Stimulated activated CD4-positive, alpha-beta T cell treated with anti-CD3 and anti-CD28 coated beads, Interleukin-15, amount 100 ng/mL, for 48 hours (primary cell): ENCODE measurements around the gene KRTAP10-10.
"Not testable (repeated sequence)": the region's sequence is repeated elsewhere in the genome, so short reads cannot be mapped to it uniquely, and the experiment has no call there.

Experiments
- DNase-seq, 2 donors: peaks; one replicate each; pipeline ENCODE4 v3.0.0-alpha.2; 2020; ENCODE audit warnings: low read depth in 2 of 2

Gene KRTAP10-10

GRCh38 chr21:44637018-44637850 is at the start of gene KRTAP10-10:
Gene KRTAP10-10, plus strand, starts transcription at chr21:44637356. Its CDS starts 62 bp downstream, at chr21:44637418.
- no peak for DNase-seq

GRCh38 chr21:44589094-44589493 is 48.1 kb upstream of the KRTAP10-10 start:
- DNase-seq: no peak

GRCh38 chr21:44589586-44590305 is 47.4 kb upstream of the KRTAP10-10 start:
- DNase-seq: no peak

- DNase-seq: no peak
Measured at GRCh38 chr21:44590311-44590721, 46.8 kb upstream of the KRTAP10-10 start.

- not testable (repeated sequence) for DNase-seq
Measured at GRCh38 chr21:44590897-44591800, 46.0 kb upstream of the KRTAP10-10 start.

GRCh38 chr21:44591801-44592130 is 45.4 kb upstream of the KRTAP10-10 start:
- DNase-seq: not testable (repeated sequence)

- DNase-seq: no peak
Measured at GRCh38 chr21:44592446-44593311, 44.5 kb upstream of the KRTAP10-10 start, which contains the start of gene KRTAP10-6. Gene KRTAP10-6, minus strand, starts transcription at chr21:44592505. Its CDS starts 21 bp downstream, at chr21:44592484.

GRCh38 chr21:44593598-44594405 is 43.4 kb upstream of the KRTAP10-10 start:
- no peak for DNase-seq

GRCh38 chr21:44594406-44594916 is 42.7 kb upstream of the KRTAP10-10 start:
- DNase-seq: no peak

- no peak for DNase-seq
Measured at GRCh38 chr21:44595524-44595923, 41.6 kb upstream of the KRTAP10-10 start.

GRCh38 chr21:44596068-44596725 is 41.0 kb upstream of the KRTAP10-10 start:
- DNase-seq: no peak

- no peak for DNase-seq
Measured at GRCh38 chr21:44598061-44598460, 39.1 kb upstream of the KRTAP10-10 start.

- no peak for DNase-seq
Measured at GRCh38 chr21:44599264-44600029, 37.7 kb upstream of the KRTAP10-10 start.

- DNase-seq: not testable (repeated sequence)
Measured at GRCh38 chr21:44600118-44600978, 36.8 kb upstream of the KRTAP10-10 start, which contains the start of gene KRTAP10-7. Gene KRTAP10-7, plus strand, starts transcription at chr21:44600597. Its CDS starts 25 bp downstream, at chr21:44600622.

GRCh38 chr21:44601091-44601490 is 36.1 kb upstream of the KRTAP10-10 start:
- not testable (repeated sequence) for DNase-seq

- no peak for DNase-seq
Measured at GRCh38 chr21:44601596-44602462, 35.3 kb upstream of the KRTAP10-10 start.
